HG03196 (cell line): ENCODE data around the gene TPD52L1.

Source experiments
- ATAC-seq: cut with Tn5 transposase; IDR thresholded peaks from one replicate; pipeline ENCODE4 v1.9.1; 2021; ENCODE audit not compliant: unreplicated experiment

TPD52L1 gene

GRCh38 chr6:125174626-125175025 is 21.1 kb downstream of the TPD52L1 start:
- no peak for ATAC-seq

DNA sequence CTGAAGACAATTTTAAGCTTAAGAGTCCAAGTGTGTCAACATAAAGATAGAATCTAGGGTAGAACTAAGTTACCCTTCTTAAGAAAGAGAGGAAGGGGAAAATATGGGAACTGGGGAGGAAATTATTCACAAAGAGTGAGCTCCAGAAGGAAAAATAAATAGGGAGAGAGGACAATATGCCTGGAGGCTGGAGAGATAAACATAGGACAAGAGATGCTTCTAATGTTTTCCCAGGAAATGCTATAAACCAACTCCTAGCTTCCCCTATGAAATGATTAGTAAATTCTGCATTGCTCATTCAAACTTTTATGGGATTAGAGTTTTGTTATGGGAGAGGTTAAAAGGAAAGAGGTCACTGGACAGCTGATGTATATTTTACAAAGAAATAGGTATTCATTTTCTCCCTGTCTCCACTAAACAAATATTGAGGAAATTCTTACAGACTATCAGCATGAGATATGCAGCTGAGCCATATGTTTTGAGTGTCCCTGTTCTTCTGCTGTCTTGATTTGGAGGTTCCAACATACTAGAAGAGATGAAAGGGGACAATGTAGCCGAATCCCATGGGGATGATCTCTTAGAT is 22.0 kb downstream of the TPD52L1 start:
- no peak for ATAC-seq

- no peak for ATAC-seq
Measured at GRCh38 chr6:125182237-125183008, 28.9 kb downstream of the TPD52L1 start.

DNA sequence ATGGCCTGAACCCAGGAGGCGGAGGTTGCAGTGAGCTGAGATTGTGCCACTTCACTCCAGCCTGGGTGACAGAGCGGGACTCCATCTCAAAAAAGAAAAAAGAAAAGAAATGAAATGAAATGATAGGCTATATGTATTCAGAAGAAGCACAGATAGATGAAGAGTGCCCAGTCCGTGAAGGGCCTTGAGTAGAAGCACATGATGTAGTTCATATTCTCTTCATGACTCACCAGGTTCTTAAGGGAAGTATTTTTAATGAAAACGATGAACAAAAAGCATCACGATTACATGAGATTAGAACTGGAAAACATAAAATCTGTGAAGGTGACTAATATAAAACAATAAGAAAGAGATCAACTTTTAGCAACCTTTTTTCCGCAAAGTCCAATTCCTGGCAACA is 29.8 kb downstream of the TPD52L1 start:
- ATAC-seq = no peak

- ATAC-seq = no peak
Measured at GRCh38 chr6:125188037-125188436, 34.5 kb downstream of the TPD52L1 start.

GRCh38 chr6:125188594-125189203 is 35.1 kb downstream of the TPD52L1 start:
- ATAC-seq = no peak

- no peak for ATAC-seq
Measured at GRCh38 chr6:125189494-125189893, 35.9 kb downstream of the TPD52L1 start.

GRCh38 chr6:125190667-125191066 is 37.1 kb downstream of the TPD52L1 start:
- no peak for ATAC-seq

GRCh38 chr6:125191916-125192609 is 38.5 kb downstream of the TPD52L1 start:
- peak; percentile 94 for ATAC-seq

DNA sequence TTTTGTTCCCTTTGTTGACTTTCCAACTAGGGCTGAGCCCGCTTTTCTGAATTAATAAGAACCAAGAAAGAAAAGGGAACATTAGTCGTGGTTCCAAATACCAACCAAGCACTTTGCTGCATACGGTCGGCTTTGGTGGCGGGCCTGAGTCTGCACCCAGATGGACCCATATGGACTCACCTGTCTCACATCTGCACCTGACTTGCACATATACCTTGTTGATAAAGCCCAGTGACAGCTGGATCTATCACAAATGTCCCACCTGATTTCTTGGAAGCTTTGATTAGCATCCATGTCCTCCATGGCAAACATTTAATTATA is 39.0 kb downstream of the TPD52L1 start:
- ATAC-seq = no peak

DNA sequence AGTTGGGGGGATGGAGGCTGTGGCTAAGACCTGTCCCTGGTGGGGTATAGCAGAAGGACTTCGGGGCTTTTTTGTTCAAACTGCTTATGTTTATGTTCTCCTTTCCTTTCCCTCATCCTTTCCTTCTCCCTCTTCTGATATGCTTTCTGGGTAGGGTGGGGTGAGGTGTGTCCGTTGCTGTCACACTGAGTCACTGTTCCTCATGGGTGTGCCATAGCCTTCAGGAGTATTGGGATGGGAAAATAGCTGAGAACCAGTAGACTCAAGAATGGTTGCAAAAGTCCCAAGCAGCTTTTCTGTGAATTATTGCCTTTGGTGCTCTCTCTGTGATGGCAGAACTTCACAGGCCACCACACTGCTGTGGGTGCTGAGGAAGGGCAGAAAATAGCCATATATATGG is 39.6 kb downstream of the TPD52L1 start:
- ATAC-seq = no peak

DNA sequence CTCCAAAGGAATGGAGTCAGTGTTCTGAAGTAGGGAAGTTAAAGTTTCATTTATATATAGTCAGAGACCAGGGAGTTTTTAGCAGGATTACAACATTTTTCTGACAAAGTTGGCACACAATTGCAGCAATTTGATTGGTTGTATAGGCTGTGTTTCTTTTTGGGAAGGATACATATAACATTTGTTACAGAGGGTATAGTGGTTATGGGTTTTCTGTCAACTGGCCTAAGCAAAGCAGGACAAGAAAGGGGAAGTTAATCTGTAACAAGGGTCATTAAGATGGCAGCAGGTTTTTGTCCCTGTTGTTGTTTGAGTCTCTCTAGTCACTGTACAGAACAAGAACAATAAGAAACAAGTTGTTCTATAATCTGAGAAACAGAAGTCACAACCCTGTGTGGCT is 41.4 kb downstream of the TPD52L1 start:
- ATAC-seq = no peak

- no peak for ATAC-seq
Measured at GRCh38 chr6:125195526-125195925, 42.0 kb downstream of the TPD52L1 start.

GRCh38 chr6:125196613-125197012 is 43.0 kb downstream of the TPD52L1 start:
- ATAC-seq = no peak

DNA sequence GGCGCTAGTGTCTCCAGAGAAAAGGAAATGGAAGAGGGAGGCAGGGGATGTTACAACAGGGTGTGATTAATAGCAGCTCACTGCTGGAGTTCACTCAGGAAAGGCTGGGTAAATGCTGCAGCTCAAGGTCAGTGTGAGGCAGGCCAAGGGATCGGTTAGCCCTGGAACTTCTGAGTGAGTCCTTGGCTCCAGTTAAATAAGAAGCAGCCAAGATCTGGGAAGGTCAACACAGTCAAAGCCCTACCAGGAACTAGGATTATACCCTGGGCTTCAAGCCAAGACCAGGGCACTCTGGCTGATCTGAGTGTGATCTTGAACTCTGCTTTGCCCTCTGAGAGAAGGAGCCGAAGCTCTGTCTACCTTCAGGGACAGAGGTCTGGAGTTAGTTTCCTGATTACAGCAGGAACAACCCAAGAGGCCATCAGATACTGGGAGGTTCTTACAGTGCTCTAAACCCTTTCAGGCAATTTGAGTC is 44.3 kb downstream of the TPD52L1 start:
- no peak for ATAC-seq

DNA sequence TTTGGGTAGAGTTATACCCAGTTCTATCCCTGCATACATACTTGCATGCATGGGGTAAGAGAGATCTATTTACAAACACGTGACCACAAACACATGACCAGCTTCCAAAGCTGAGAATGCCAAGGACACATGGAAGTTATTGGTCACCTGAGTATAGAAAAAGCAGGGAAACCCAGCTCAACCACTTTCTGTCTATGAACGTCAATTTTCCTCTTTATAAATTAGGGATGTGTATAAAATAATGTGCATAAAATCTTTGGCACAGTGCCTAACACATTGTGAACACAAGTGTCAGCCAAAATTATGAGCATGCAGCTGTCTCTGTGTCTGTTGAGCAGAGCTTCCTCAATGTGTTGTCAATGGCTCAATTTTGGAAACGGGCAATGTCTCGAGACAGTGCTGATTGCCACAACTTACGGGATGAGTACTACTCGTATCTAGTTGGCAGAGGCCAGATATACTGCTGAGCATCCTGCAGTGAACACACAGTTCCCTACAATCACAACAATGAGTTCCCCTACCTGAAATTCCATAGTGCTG is 44.9 kb downstream of the TPD52L1 start:
- ATAC-seq = no peak

GRCh38 chr6:125200941-125201340 is 47.4 kb downstream of the TPD52L1 start:
- ATAC-seq = no peak

- ATAC-seq = no peak
Measured at GRCh38 chr6:125201961-125202729, 48.6 kb downstream of the TPD52L1 start.

DNA sequence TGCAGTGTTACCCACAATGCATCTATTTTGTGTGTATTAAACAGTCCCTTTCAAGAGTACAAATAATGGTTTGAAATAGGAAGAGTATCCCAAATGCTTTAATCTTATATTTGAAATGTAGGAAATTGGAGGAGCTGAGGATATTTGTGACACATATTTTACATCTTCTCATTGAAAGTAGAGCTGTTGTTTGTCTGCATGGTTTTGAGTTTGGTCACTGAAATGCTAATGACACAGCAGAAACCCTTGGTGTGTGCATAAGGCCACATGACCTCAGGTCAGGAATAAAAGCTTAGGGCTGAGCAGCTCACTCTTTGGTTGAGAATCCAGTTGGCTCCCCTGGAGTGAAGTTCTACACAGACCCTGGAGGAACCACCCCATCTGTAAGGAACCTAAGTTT is 49.8 kb downstream of the TPD52L1 start:
- ATAC-seq = no peak

DNA sequence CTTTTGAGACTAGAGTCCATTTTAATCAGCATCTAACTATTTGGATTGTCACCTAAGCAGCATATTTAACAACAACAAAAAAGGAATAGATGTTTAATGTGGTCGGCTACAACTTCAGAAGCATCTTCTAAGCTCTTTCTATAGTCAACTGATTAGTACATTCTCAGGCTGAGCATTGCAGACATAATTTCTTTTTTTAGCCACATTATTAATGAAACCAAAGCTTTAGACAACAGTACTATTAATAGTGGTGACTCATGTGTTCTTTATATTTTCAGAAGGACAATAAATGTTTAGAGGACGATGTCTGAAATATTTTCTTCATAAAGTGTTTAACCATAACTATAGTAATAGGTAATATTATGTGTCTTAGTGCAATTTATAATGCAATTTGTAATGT is 52.4 kb downstream of the TPD52L1 start:
- ATAC-seq = no peak

- ATAC-seq = no peak
Measured at GRCh38 chr6:125206389-125206788, 52.8 kb downstream of the TPD52L1 start.
